Measurements from ENCODE around the gene ARAP2.

ARAP2 gene

DNA sequence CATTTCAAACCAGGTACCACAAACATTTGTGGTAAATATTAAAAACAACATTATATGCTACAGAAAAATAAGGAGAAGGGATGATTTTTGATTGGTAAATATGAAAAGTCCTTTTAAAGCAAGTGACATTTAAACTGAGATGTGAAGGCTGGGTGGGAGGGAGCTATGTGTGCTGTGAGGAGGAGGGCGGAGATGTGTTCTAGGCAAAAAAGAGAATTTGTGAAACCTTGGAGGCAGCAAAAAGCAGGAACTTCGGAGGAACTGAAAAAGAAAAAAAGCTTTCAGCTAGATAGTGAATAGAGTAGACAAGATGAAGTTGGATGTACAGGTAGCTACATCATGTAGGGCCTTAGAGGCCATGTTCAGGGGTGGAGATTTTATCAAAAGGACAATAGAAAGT lies 10.1 kb upstream of the ARAP2 start:
- DNase-seq, result no peak
- H3K36me3 ChIP-seq, result no peaks in the 10 kb centered on the region
- peaks cover 2% of the 10 kb centered on the region for H3K9me3 ChIP-seq (ENCODE audit: severe bottlenecking)
- no peak overlapping the region for H3K27ac ChIP-seq
- H3K4me3 ChIP-seq (ENCODE audit: low read depth, low read length), result no peak overlapping the region
- TF ChIP-seq CTCF (IDR thresholded peaks at IDR 0.05; ENCODE audit: low read depth, low read length), result no peak
- peaks cover 54% of the 10 kb centered on the region for H3K27me3 ChIP-seq (ENCODE audit: insufficient read depth, low read depth, severe bottlenecking)

DNA sequence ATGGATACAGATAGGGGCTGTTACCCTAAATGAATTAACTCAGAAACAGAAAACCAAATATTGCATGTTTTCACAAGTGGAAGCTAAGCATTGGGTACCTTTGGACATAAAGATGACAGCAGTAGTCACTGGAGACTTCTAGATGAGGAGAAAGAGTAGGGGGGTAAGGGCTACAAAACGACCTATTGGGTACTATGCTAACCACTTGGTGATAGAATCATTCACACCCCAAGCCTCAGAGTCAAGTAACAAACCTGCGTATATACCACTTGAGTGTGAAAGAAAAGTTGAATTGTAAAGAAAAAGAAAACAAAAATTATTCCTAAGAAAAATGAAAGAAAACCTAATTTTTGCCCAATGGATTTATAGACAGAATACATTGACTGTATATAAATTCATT lies 7.7 kb upstream of the ARAP2 start:
- TF ChIP-seq CTCF (IDR thresholded peaks at IDR 0.05; ENCODE audit: low read depth, low read length), result no peak
- Histone ChIP-seq H3K27me3 (ENCODE audit: insufficient read depth, low read depth, severe bottlenecking) (peaks cover 62% of the 10 kb centered on the region), H3K27ac (no peak overlapping the region), H3K4me3 (ENCODE audit: low read depth, low read length) (no peak overlapping the region), H3K36me3 (no peaks in the 10 kb centered on the region), H3K9me3 (ENCODE audit: severe bottlenecking) (peaks cover 3% of the 10 kb centered on the region)
- DNase-seq, result no peak

DNA sequence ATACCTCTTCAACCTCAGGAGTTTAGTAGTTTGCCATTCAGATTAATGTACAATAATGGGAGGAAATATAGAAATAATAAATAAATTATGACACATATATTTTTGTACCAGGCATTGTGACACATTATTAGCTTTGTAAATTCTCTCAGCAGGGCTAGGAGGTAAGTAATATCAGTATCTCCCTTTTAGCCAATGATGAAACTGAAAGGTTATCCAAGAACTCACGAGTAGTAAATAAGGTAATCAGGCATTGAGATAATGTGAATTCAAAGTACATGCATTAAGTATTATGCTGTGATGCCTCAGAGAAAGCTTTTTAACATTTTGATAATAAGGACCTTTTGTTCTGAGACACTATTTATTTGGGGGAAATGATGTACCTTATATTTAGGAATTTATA lies 5.3 kb upstream of the ARAP2 start:
- DNase-seq, result no peak
- peaks cover 72% of the 10 kb centered on the region for H3K27me3 ChIP-seq (ENCODE audit: insufficient read depth, low read depth, severe bottlenecking)
- no peak overlapping the region for H3K27ac ChIP-seq
- no peak overlapping the region for H3K4me3 ChIP-seq (ENCODE audit: low read depth, low read length)
- peaks cover 3% of the 10 kb centered on the region for H3K9me3 ChIP-seq (ENCODE audit: severe bottlenecking)
- TF ChIP-seq CTCF (IDR thresholded peaks at IDR 0.05; ENCODE audit: low read depth, low read length), result no peak
- no peaks in the 10 kb centered on the region for H3K36me3 ChIP-seq

- no peak for DNase-seq
- peak overlapping the region; percentile 32 for H3K4me3 ChIP-seq (ENCODE audit: low read depth, low read length)
- no peak overlapping the region for H3K27ac ChIP-seq
- H3K9me3 ChIP-seq (ENCODE audit: severe bottlenecking), result no peaks in the 10 kb centered on the region
- H3K36me3 ChIP-seq, result no peaks in the 10 kb centered on the region
- no peak for TF ChIP-seq CTCF (IDR thresholded peaks at IDR 0.05; ENCODE audit: low read depth, low read length)
- H3K27me3 ChIP-seq (ENCODE audit: insufficient read depth, low read depth, severe bottlenecking), result peaks cover 82% of the 10 kb centered on the region
Measured at GRCh38 chr4:36243355-36244256, 708 bp downstream of the ARAP2 start.

GRCh38 chr4:36242629-36243354 lies 1.5 kb downstream of the ARAP2 start:
- Histone ChIP-seq H3K36me3 (no peaks in the 10 kb centered on the region), H3K27ac (no peak overlapping the region), H3K4me3 (ENCODE audit: low read depth, low read length) (no peak overlapping the region), H3K9me3 (ENCODE audit: severe bottlenecking) (no peaks in the 10 kb centered on the region), H3K27me3 (ENCODE audit: insufficient read depth, low read depth, severe bottlenecking) (peaks cover 87% of the 10 kb centered on the region)
- no peak for DNase-seq
- no peak for TF ChIP-seq CTCF (IDR thresholded peaks at IDR 0.05; ENCODE audit: low read depth, low read length)

Data from WERI-Rb-1 (cell line).